ENCODE results near the gene ALAD. TPM values are rescaled to one million over a fixed set of nuclear protein-coding genes. Genes with fewer than 3 reads are reported as not detected.

The ALAD gene
- total and polyA plus RNA-seq, 2 of the 13 experiments (the other 11 are each of a cell fraction or from before 2014, with no cell fraction given), result 21.8 to 30.1 TPM

DNA sequence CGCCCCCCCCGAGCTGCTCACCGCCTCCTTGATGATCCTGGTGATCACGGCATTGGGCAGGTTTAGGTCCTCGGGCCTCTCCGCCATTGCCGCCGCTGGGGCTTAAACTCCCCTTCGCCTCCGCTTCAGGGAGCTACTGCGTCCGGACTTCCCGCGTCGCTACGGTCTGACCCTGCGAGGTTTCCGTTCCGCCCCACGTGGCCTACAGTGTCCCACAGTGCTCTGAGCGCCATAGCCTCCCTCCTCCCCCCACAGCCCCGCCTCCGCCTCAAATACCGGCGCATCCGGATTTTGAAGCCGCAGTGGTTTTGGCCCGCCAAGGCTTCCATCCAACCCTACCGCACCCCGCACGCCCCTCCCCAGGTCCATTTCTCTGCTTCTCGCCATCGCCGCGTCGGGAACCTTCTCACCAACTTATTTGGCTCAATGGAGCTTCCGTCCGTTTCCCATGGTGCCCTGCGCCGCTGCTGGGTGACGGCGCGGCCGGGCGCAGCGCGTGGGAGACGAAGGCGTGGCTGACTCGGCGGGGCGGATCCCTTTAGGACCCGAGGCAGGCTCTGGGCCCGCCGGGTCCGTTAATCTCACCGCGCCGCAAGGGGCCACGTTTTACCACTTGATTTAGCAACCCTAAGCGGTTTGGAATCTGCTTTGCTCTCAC is 9.3 kb upstream of the ALAD start, which contains the start of the genes C9orf43 and POLE3 (continued):
- TF ChIP-seq ZBTB33 (CRISPR knock-in tag; IDR thresholded peaks at IDR 0.05), result 0 out of 2 replicates have a peak, but pooled peaks have one; percentile 27
- peak; percentile 87 for TF ChIP-seq ERF (CRISPR knock-in tag; IDR thresholded peaks at IDR 0.05)
- peak; percentile 75; the same call in 1 of the 2 replicates for TF ChIP-seq MAF1 (CRISPR knock-in tag; IDR thresholded peaks at IDR 0.05; ENCODE audit: borderline replicate concordance)
- no peak for TF ChIP-seq ZNF577 (CRISPR knock-in tag; IDR thresholded peaks at IDR 0.05; ENCODE audit: borderline replicate concordance, low read depth)
- TF ChIP-seq ZNF543 (CRISPR knock-in tag; IDR thresholded peaks at IDR 0.05), result peak; percentile 44; the same call in 1 of the 2 replicates
- no peak for TF ChIP-seq ZNF451 (CRISPR knock-in tag; IDR thresholded peaks at IDR 0.05)
- no peak for TF ChIP-seq ZNF512 (CRISPR knock-in tag; IDR thresholded peaks at IDR 0.05)
- peak; percentile 56 for TF ChIP-seq ARNTL (CRISPR knock-in tag; IDR thresholded peaks at IDR 0.05)
- TF ChIP-seq KLF15 (CRISPR knock-in tag; IDR thresholded peaks at IDR 0.05; ENCODE audit: borderline replicate concordance), result 0 out of 2 replicates have a peak, but pooled peaks have one; percentile 63
- no peak for TF ChIP-seq GRHL1 (CRISPR knock-in tag; conservative IDR thresholded peaks at IDR 0.05)
- TF ChIP-seq ATF7-NPFF (CRISPR knock-in tag; IDR thresholded peaks at IDR 0.05; ENCODE audit: low read depth), result 0 out of 2 replicates have a peak, but pooled peaks have one; percentile 68
- no peak for TF ChIP-seq ZNF619 (CRISPR knock-in tag; IDR thresholded peaks at IDR 0.05)
- 0 out of 2 replicates have a peak, but pooled peaks have one; percentile 34 for TF ChIP-seq RARA (CRISPR knock-in tag; IDR thresholded peaks at IDR 0.05)
- peak; percentile 97 for TF ChIP-seq SPEN (CRISPR knock-in tag; IDR thresholded peaks at IDR 0.05; ENCODE audit: low read depth)
- no peak for TF ChIP-seq HNRNPH1 (optimal IDR thresholded peaks at IDR 0.05; ENCODE audit: low read depth, low read length)
- TF ChIP-seq TEAD3 (CRISPR knock-in tag; optimal IDR thresholded peaks at IDR 0.05; ENCODE audit: borderline replicate concordance), result peak; percentile 75
- TF ChIP-seq BCLAF1 (IDR thresholded peaks at IDR 0.05), result no peak
- peak; percentile 84 for TF ChIP-seq CHD2 (IDR thresholded peaks at IDR 0.05; ENCODE audit: low read depth, low read length)
- no peak for TF ChIP-seq ZNF564 (CRISPR knock-in tag; IDR thresholded peaks at IDR 0.05)
- 0 out of 2 replicates have a peak, but pooled peaks have one; percentile 75 for TF ChIP-seq ZNF572 (CRISPR knock-in tag; IDR thresholded peaks at IDR 0.05)

All from HepG2 (cell line).